ENCODE measurements around the gene SSC4D. TPM values are rescaled to one million over a fixed set of nuclear protein-coding genes. Genes with fewer than 3 reads are reported as not detected.
A peak's percentile ranks its signal among the peaks of the same experiment; 100 is the strongest.

SSC4D gene
- total and polyA plus RNA-seq, 9 of the 15 experiments (the other 6 are each of a cell fraction or from before 2014, with no cell fraction given): 0.06 to 1.1 (median 0.85) TPM; not detected in 1

DNA sequence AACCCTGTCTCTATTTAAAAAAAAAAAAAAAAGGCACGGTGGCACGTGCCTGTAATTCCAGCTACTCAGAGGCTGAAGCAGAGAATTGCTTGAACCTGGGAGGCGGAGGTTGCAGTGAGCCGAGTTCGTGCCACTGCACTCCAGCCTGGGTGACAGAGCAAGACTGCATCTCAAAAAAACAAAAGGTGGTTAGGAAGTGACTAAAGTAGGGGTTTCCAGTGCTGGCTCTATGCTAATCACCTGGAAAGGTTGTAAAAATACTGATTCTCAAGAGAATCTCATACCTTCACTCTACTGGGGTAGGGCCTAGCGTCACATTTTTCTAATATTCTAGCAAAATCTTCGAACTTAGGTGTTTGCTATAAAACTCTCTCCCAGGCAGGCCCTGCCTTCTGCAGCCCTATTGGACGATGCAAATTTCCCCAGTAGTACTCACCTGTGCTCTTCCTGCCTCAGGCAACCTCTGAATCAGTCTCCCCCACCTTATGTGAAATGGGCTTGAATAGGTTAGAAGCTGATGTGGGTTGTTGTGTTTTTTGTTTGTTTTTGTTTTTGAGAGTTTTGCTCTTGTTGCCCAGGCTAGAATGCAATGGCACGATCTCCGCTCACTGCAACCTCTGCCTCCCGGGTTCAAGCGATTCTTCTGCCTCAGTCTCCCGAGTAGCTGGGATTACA lies 18.8 kb upstream of the SSC4D start:
- FAIRE-seq: no peak
- intact Hi-C loops (cut with micrococcal nuclease) (no loop called here), in situ Hi-C loops (cut with MboI) (no loop called here)
- no peak for TF ChIP-seq DACH1 (IDR thresholded peaks at IDR 0.05; ENCODE audit: partially characterized antibody)
- TF ChIP-seq POLR3A (IDR thresholded peaks at IDR 0.05; ENCODE audit: borderline replicate concordance, extremely low read depth, insufficient read depth, insufficient read length): peak; percentile 58
- TF ChIP-seq OTX1 (CRISPR knock-in tag; IDR thresholded peaks at IDR 0.05): 0 out of 2 replicates have a peak, but pooled peaks have one; percentile 7
- no peak for TF ChIP-seq DIDO1 (tag; IDR thresholded peaks at IDR 0.05; ENCODE audit: low read depth)
- TF ChIP-seq THRAP3 (IDR thresholded peaks at IDR 0.05; ENCODE audit: borderline replicate concordance): 0 out of 2 replicates have a peak, but pooled peaks have one; percentile 34
- ChIA-PET CTCF (ENCODE audit: low intra/inter-chr PET ratio) (no interaction called here), POLR2A (interaction anchor here (0.6 kb wide), 1 partner anchor 1299 kb away, joined by 5 read pairs; no protein-coding TSS in a partner anchor)
- Histone ChIP-seq H3K27me3 (ENCODE audit: control insufficient read depth in 2 of 2, insufficient read depth in 2 of 2, low read length in 2 of 2) (peaks cover 5 to 15% of the 10 kb centered on the region in 2 experiments), H3K9ac (ENCODE audit: insufficient read depth in 1 of 2, low read depth in 2 of 2, low read length in 2 of 2) (no peak overlapping the region), H3K79me2 (ENCODE audit: control insufficient read depth, insufficient read depth, low read length) (no peaks in the 10 kb centered on the region), H2AFZ (ENCODE audit: low read depth, low read length) (no peak overlapping the region), H3K27ac (ENCODE audit: extremely low read depth, low read depth, low read length) (no peak overlapping the region), H3K4me1 (replicated peaks in 1 of 2; ENCODE audit: control insufficient read depth in 2 of 2, insufficient read depth in 2 of 2, low read length in 2 of 2) (peaks cover 4 to 10% of the 10 kb centered on the region in 2 experiments; a peak in 4 of 5 replicates), H3K4me3 (no peak overlapping the region), H3K36me3 (ENCODE audit: control insufficient read depth, insufficient read depth, low read length) (no peaks in the 10 kb centered on the region), H3K9me1 (ENCODE audit: control insufficient read depth, insufficient read depth, low read length) (no peaks in the 10 kb centered on the region), H3K4me2 (ENCODE audit: insufficient read depth, low read length) (no peak overlapping the region), H4K20me1 (replicated peaks; ENCODE audit: control insufficient read depth, insufficient read depth, low read length) (no peaks in the 10 kb centered on the region), H3K9me3 (replicated peaks; ENCODE audit: control insufficient read depth, insufficient read depth, low read depth, low read length) (no peaks in the 10 kb centered on the region)
- ATAC-seq: no peak
- peak in 1 of 4 experiments; percentile 3 for DNase-seq (ENCODE audit: extremely low read depth in 1 of 4, low spot score in 3 of 4)
- WGBS (ENCODE audit: insufficient coverage, low coverage, missing lambda C conversion rate): 58% methylated on average over 13 of the region's 13 CpGs
- no TSS peak for BruUV-seq (replicated peaks)

All from K562 (cell line).